Osteoblast (primary cell): Measurements from ENCODE around the gene ADAMTS17. TPM values are rescaled to one million over a fixed set of nuclear protein-coding genes. Genes with fewer than 3 reads are reported as not detected.
"Not testable (repeated sequence)": the region's sequence is repeated elsewhere in the genome, so short reads cannot be mapped to it uniquely, and the experiment has no call there.

Source experiments
- DNase-seq: peaks from one replicate; pipeline ENCODE4 v3.0.0; 2011; ENCODE audit warnings: low spot score, mixed read lengths; ENCODE audit not compliant: insufficient read length; ENCODE audit errors: missing footprints
- H2AFZ ChIP-seq: 2 replicates; pipeline ENCODE4 v1.6.0; 2011; ENCODE audit warnings: mild to moderate bottlenecking, low read length
- H3K27ac ChIP-seq: 2 replicates; pipeline ENCODE4 v1.5.1; 2011; ENCODE audit warnings: mild to moderate bottlenecking, low read depth, low read length, moderate library complexity
- H3K27me3 ChIP-seq: 2 replicates; pipeline ENCODE4 v1.6.0; 2012; ENCODE audit warnings: mild to moderate bottlenecking, control low read depth, inconsistent platforms, low read length, moderate library complexity; ENCODE audit not compliant: insufficient read depth
- H3K36me3 ChIP-seq: 2 replicates; pipeline ENCODE4 v1.5.1; 2011; ENCODE audit warnings: mild to moderate bottlenecking, low read length, control low read depth, moderate library complexity; ENCODE audit not compliant: insufficient read depth
- H3K4me1 ChIP-seq: 2 replicates; pipeline ENCODE4 v1.5.1; 2011; ENCODE audit warnings: mild to moderate bottlenecking, low read length, control low read depth, moderate library complexity; ENCODE audit not compliant: insufficient read depth
- H3K4me2 ChIP-seq: 2 replicates; pipeline ENCODE4 v1.6.0; 2011; ENCODE audit warnings: mild to moderate bottlenecking, low read length; ENCODE audit not compliant: insufficient read depth
- H3K4me3 ChIP-seq: fragments of 200-600 bp; sonication (generic); 3 replicates; pipeline ENCODE4 v1.5.1; 2012; ENCODE audit warnings: mild to moderate bottlenecking, low read length, inconsistent platforms; ENCODE audit not compliant: insufficient read depth
- H3K79me2 ChIP-seq: 2 replicates; pipeline ENCODE4 v1.6.0; 2012; ENCODE audit warnings: mild to moderate bottlenecking, low read length, control low read depth, inconsistent platforms; ENCODE audit not compliant: insufficient read depth
- H3K9me3 ChIP-seq: 2 replicates; pipeline ENCODE4 v1.5.1; 2011; ENCODE audit warnings: low read depth, low read length, control low read depth
- H4K20me1 ChIP-seq: 2 replicates; pipeline ENCODE4 v1.6.0; 2012; ENCODE audit warnings: mild to moderate bottlenecking, low read length, control low read depth; ENCODE audit not compliant: insufficient read depth
- small RNA-seq: library from RNA; depleted of rRNA; stranded (forward); fragments of <200 nt; gene quantifications from one replicate; pipeline ENCODE3, GENCODE V24; 2012
- total RNA-seq: library from RNA; depleted of rRNA; stranded (reverse); fragments of >200 nt; gene quantifications from 2 replicates; pipeline ENCODE4 v1.2.3, GENCODE V29; 2012
- TF ChIP-seq, protein P1 (sequence below): IDR thresholded peaks from 2 replicates; pipeline ENCODE4 v1.5.1; 2011; ENCODE audit warnings: mild to moderate bottlenecking, low read depth, low read length, moderate library complexity; ENCODE audit errors: extremely low read depth

The ADAMTS17 gene
- total RNA-seq, 1 donor: under 0.01 TPM

DNA sequence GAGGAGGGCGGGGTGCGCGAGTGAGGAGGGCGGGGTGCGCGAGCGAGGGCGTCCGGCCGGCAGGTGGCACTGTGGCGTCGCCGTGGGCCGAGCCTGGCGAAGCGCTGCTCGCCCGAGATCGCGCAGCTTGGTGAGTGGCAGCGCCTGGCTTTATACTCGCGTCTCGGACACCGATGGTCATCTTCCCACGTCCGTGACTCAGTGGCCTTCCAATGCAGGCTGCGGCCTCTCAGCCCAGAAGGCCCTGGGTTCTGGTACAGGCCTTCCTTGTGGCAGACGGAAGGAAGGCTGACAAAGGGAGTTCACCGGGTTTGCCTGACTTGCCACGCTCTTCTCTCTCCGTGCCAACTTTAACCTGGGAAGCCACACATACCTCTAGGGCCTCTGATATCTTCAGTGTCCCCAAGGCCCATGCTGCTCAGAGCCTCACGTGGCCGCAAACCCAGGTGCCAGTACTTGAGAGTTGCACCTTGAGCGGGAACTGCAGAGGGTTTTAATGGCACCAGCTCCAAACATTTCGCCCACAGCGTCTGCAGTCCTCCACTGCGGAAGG, 413.3 kb downstream of the ADAMTS17 start:
- Histone ChIP-seq H3K27ac (no peak overlapping the region), H3K4me3 (peak overlapping the region; percentile 64), H3K4me1 (peaks cover 5% of the 10 kb centered on the region), H3K79me2 (no peaks in the 10 kb centered on the region), H2AFZ (peak overlapping the region; percentile 99), H4K20me1 (no peaks in the 10 kb centered on the region), H3K27me3 (peaks cover 4% of the 10 kb centered on the region), H3K4me2 (peak overlapping the region; percentile 87), H3K9me3 (no peaks in the 10 kb centered on the region), H3K36me3 (no peaks in the 10 kb centered on the region)
- DNase-seq: peak; percentile 97
- TF ChIP-seq, protein P1, sequence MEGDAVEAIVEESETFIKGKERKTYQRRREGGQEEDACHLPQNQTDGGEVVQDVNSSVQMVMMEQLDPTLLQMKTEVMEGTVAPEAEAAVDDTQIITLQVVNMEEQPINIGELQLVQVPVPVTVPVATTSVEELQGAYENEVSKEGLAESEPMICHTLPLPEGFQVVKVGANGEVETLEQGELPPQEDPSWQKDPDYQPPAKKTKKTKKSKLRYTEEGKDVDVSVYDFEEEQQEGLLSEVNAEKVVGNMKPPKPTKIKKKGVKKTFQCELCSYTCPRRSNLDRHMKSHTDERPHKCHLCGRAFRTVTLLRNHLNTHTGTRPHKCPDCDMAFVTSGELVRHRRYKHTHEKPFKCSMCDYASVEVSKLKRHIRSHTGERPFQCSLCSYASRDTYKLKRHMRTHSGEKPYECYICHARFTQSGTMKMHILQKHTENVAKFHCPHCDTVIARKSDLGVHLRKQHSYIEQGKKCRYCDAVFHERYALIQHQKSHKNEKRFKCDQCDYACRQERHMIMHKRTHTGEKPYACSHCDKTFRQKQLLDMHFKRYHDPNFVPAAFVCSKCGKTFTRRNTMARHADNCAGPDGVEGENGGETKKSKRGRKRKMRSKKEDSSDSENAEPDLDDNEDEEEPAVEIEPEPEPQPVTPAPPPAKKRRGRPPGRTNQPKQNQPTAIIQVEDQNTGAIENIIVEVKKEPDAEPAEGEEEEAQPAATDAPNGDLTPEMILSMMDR: peak; percentile 40

- H3K4me2 ChIP-seq, H4K20me1 ChIP-seq, DNase-seq, H3K27ac ChIP-seq, H3K4me3 ChIP-seq, H2AFZ ChIP-seq, H3K9me3 ChIP-seq, H3K4me1 ChIP-seq, H3K79me2 ChIP-seq, H3K36me3 ChIP-seq: not testable (repeated sequence)
- peaks cover 12% of the 10 kb centered on the region for H3K27me3 ChIP-seq
Observed at GRCh38 chr15:99926532-99926931, 415.2 kb downstream of the ADAMTS17 start.

DNA sequence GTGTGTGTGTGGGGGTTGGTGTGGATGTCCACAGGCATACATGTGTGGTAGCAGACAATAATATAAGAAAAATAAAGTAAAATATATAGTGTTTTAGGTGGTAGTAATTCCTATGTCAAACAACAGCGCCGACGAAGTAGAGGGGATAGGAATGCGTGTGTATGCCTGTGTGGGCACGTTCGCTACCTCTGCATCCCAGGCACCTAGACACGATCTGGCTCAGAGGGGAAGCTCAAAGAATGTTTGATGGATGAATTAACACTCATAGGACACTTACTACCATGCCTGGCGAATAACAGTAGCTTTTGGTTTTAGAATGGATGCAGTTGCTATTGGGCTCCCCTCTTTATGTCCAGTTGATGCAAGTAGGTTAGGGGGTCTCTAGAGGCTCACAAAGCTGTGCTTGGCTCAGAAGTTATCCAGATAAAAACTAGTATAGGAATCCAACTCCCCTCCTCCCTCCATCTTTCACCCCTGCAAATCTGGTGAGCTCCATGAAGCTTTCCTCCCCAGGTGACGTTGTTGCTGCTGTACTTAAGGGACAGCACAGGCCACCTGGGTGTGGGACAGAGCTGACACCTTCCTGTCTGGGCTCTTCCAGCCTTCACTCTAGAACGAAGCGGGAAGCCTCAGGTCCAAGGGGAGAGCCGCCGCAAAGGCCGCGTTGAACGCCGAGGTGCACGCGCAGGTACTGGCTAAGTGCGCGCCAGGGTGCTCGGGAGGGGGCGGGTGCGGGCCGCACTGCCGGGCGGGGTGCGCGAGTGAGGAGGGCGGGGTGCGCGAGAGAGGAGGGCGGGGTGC, 415.9 kb downstream of the ADAMTS17 start:
- H2AFZ ChIP-seq: no peak overlapping the region
- H3K27me3 ChIP-seq: peaks cover 12% of the 10 kb centered on the region
- no peak overlapping the region for H3K27ac ChIP-seq
- no peaks in the 10 kb centered on the region for H3K79me2 ChIP-seq
- H3K4me3 ChIP-seq: no peak overlapping the region
- DNase-seq: no peak
- TF ChIP-seq, protein P1: no peak
- no peaks in the 10 kb centered on the region for H3K9me3 ChIP-seq
- peaks cover 5% of the 10 kb centered on the region for H3K4me1 ChIP-seq
- H4K20me1 ChIP-seq: no peaks in the 10 kb centered on the region
- H3K36me3 ChIP-seq: no peaks in the 10 kb centered on the region
- H3K4me2 ChIP-seq: no peak overlapping the region

- H3K4me1 ChIP-seq: peaks cover 3% of the 10 kb centered on the region
- no peaks in the 10 kb centered on the region for H3K36me3 ChIP-seq
- peaks cover 16% of the 10 kb centered on the region for H3K27me3 ChIP-seq
- no peak for DNase-seq
- TF ChIP-seq, protein P1: no peak
- H3K4me2 ChIP-seq: no peak overlapping the region
- H3K9me3 ChIP-seq: no peaks in the 10 kb centered on the region
- no peaks in the 10 kb centered on the region for H4K20me1 ChIP-seq
- no peak overlapping the region for H2AFZ ChIP-seq
- H3K4me3 ChIP-seq: no peak overlapping the region
- H3K79me2 ChIP-seq: no peaks in the 10 kb centered on the region
- H3K27ac ChIP-seq: no peak overlapping the region
Observed at GRCh38 chr15:99923711-99924110, 418.1 kb downstream of the ADAMTS17 start.

Small RNA genes lying within 50 kb of the gene (small RNA-seq; reads per million reads assigned to genes)
- not detected for gene RNA5SP402

Other genes starting within 250 kb of the ADAMTS17 start
- not detected in 2 replicates for gene CERS3, start 187.0 kb upstream of the ADAMTS17 start, total RNA-seq